HUES64 (cell line): ENCODE results near the gene PGA5. TPM values are rescaled to one million over a fixed set of nuclear protein-coding genes. Genes with fewer than 3 reads are reported as not detected.
"Not testable (repeated sequence)": the region's sequence is repeated elsewhere in the genome, so short reads cannot be mapped to it uniquely, and the experiment has no call there.

Experiments
- H3K27ac ChIP-seq: 2 replicates; pipeline ENCODE4 v1.7.0; 2013; ENCODE audit warnings: low read depth, low read length, inconsistent platforms
- H3K27me3 ChIP-seq: 2 replicates; pipeline ENCODE4 v1.6.1; 2013; ENCODE audit warnings: mild to moderate bottlenecking, low read length; ENCODE audit not compliant: insufficient read depth
- H3K36me3 ChIP-seq: 2 replicates; pipeline ENCODE4 v1.6.1; 2013; ENCODE audit warnings: mild to moderate bottlenecking, low read length; ENCODE audit not compliant: insufficient read depth
- H3K4me1 ChIP-seq: 2 replicates; pipeline ENCODE4 v1.6.1; 2013; ENCODE audit warnings: mild to moderate bottlenecking, low read length, moderate library complexity; ENCODE audit not compliant: insufficient read depth
- H3K4me3 ChIP-seq: 2 replicates; pipeline ENCODE4 v1.5.1; 2013; ENCODE audit warnings: mild to moderate bottlenecking, low read length, moderate library complexity
- H3K9ac ChIP-seq: 2 replicates; pipeline ENCODE4 v1.6.1; 2013; ENCODE audit warnings: mild to moderate bottlenecking, low read depth, low read length
- H3K9me3 ChIP-seq: 2 replicates; pipeline ENCODE4 v1.6.1; 2013; ENCODE audit warnings: low read depth, low read length; ENCODE audit not compliant: insufficient read depth
- WGBS: fragments of 150-250, 120-280 bp; methylation state at CpG from one replicate; pipeline ENCODE4 v1.1.7; 2013; ENCODE audit warnings: missing lambda C conversion rate; 5-methylcytosine and 5-hydroxymethylcytosine counted together
- polyA plus RNA-seq, 2 experiments: library from polyadenylated mRNA; stranded (reverse); fragments of 50-300 nt; gene quantifications; one replicate each; pipeline ENCODE4 v1.2.3, GENCODE V29; 2013

The PGA5 gene
- polyA plus RNA-seq (2013, experiment 1 of 2), result 0.40 TPM
- polyA plus RNA-seq (2013, experiment 2 of 2), result 0.38 TPM

GRCh38 chr11:61240875-61241274 lies at the start of gene PGA5:
PGA5 (plus strand) TSS chr11:61241175; CDS start chr11:61241227, 52 bp downstream.
- no CpG with 5 or more reads among the region's 8 CpGs for WGBS
- not testable (repeated sequence) for H3K4me1 ChIP-seq, H3K9ac ChIP-seq, H3K9me3 ChIP-seq, H3K27ac ChIP-seq, H3K36me3 ChIP-seq, H3K27me3 ChIP-seq, H3K4me3 ChIP-seq

GRCh38 chr11:61193596-61193995 lies 47.4 kb upstream of the PGA5 start:
- H3K9me3 ChIP-seq, result no peaks in the 10 kb centered on the region
- H3K27me3 ChIP-seq, result no peaks in the 10 kb centered on the region
- no peak overlapping the region for H3K4me3 ChIP-seq
- H3K27ac ChIP-seq, result no peak overlapping the region
- WGBS, result 67% methylated on average over 12 of the region's 12 CpGs
- H3K36me3 ChIP-seq, result no peaks in the 10 kb centered on the region
- H3K4me1 ChIP-seq, result no peaks in the 10 kb centered on the region; the same call in 1 of the 2 replicates
- H3K9ac ChIP-seq, result no peak overlapping the region

- WGBS, result 84% methylated on average over 12 of the region's 12 CpGs
- Histone ChIP-seq H3K27me3 (no peaks in the 10 kb centered on the region), H3K9ac (no peak overlapping the region), H3K4me3 (no peak overlapping the region), H3K4me1 (no peaks in the 10 kb centered on the region; the same call in 1 of the 2 replicates), H3K27ac (no peak overlapping the region), H3K9me3 (0 out of 2 replicates have a peak, but pooled peaks cover 3% of the 10 kb centered on the region), H3K36me3 (no peaks in the 10 kb centered on the region)
Measured at GRCh38 chr11:61194169-61194671, 46.8 kb upstream of the PGA5 start.

- Histone ChIP-seq H3K9ac (no peak overlapping the region), H3K36me3 (no peaks in the 10 kb centered on the region), H3K9me3 (0 out of 2 replicates have a peak, but pooled peaks cover 3% of the 10 kb centered on the region), H3K27ac (no peak overlapping the region), H3K27me3 (no peaks in the 10 kb centered on the region), H3K4me3 (no peak overlapping the region), H3K4me1 (no peaks in the 10 kb centered on the region; the same call in 1 of the 2 replicates)
- WGBS, result 89% methylated on average over 7 of the region's 7 CpGs
Measured at GRCh38 chr11:61194981-61195695, 45.8 kb upstream of the PGA5 start.

DNA sequence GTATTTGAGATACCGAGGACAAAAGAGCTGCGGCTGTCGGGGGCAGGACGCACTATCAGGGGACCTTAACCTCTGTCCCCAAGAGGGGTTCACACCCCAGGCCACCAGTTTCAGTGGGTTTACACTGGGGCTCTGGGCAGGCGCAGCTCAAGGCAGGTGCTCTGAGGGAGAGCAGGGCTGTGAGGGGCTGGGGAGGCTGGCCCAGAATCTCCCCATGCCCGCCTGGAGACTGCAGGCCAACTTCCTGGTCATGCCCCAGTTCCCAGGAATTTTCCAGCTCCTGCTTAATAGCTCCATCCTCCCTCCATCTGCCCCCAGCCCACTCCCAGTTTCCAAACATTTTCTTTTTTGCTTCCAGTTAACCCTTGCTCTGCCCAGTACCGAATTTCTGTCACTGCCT lies 45.3 kb upstream of the PGA5 start:
- no peak overlapping the region for H3K27ac ChIP-seq
- H3K9ac ChIP-seq, result no peak overlapping the region
- H3K27me3 ChIP-seq, result no peaks in the 10 kb centered on the region
- no peaks in the 10 kb centered on the region; the same call in 1 of the 2 replicates for H3K4me1 ChIP-seq
- 90% methylated on average over 7 of the region's 7 CpGs for WGBS
- H3K9me3 ChIP-seq, result 0 out of 2 replicates have a peak, but pooled peaks cover 3% of the 10 kb centered on the region
- H3K4me3 ChIP-seq, result no peak overlapping the region
- no peaks in the 10 kb centered on the region for H3K36me3 ChIP-seq

- H3K9ac ChIP-seq, result no peak overlapping the region
- no peaks in the 10 kb centered on the region for H3K27me3 ChIP-seq
- H3K27ac ChIP-seq, result no peak overlapping the region
- no peaks in the 10 kb centered on the region for H3K36me3 ChIP-seq
- H3K9me3 ChIP-seq, result 0 out of 2 replicates have a peak, but pooled peaks cover 3% of the 10 kb centered on the region
- H3K4me1 ChIP-seq, result no peaks in the 10 kb centered on the region; the same call in 1 of the 2 replicates
- no peak overlapping the region for H3K4me3 ChIP-seq
- 89% methylated on average over 6 of the region's 6 CpGs for WGBS
Measured at GRCh38 chr11:61198361-61198760, 42.6 kb upstream of the PGA5 start.

GRCh38 chr11:61198948-61199523 lies 41.9 kb upstream of the PGA5 start:
- WGBS, result 96% methylated on average over 3 of the region's 4 CpGs
- Histone ChIP-seq H3K9ac (no peak overlapping the region), H3K9me3 (0 out of 2 replicates have a peak, but pooled peaks cover 3% of the 10 kb centered on the region), H3K4me3 (no peak overlapping the region), H3K27ac (no peak overlapping the region), H3K36me3 (no peaks in the 10 kb centered on the region), H3K4me1 (no peaks in the 10 kb centered on the region; the same call in 1 of the 2 replicates), H3K27me3 (no peaks in the 10 kb centered on the region)

DNA sequence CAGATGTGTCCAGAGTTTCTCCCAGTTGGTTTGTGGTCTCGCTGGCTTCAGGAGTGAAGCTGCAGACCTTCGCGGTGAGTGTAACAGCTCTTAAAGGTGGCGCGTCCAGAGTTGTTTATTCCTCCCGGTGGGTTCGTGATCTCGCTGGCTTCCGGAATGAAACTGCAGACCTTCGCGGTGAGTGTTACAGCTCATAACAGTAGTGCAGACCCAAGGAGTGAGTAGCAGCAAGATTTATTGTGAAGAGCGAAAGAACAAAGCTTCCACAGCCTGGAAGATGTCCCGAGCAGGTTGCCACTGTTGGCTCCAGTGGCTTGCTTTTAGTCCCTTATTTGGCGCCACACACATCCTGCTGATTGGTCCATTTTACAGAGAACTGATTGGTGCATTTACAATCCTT lies 39.5 kb upstream of the PGA5 start:
- H3K9ac ChIP-seq, result no peak overlapping the region
- H3K27me3 ChIP-seq, result no peaks in the 10 kb centered on the region
- WGBS, result 96% methylated on average over 14 of the region's 14 CpGs
- no peak overlapping the region for H3K27ac ChIP-seq
- H3K36me3 ChIP-seq, result no peaks in the 10 kb centered on the region
- H3K4me1 ChIP-seq, result no peaks in the 10 kb centered on the region
- H3K4me3 ChIP-seq, result no peak overlapping the region
- 0 out of 2 replicates have a peak, but pooled peaks cover 3% of the 10 kb centered on the region for H3K9me3 ChIP-seq

DNA sequence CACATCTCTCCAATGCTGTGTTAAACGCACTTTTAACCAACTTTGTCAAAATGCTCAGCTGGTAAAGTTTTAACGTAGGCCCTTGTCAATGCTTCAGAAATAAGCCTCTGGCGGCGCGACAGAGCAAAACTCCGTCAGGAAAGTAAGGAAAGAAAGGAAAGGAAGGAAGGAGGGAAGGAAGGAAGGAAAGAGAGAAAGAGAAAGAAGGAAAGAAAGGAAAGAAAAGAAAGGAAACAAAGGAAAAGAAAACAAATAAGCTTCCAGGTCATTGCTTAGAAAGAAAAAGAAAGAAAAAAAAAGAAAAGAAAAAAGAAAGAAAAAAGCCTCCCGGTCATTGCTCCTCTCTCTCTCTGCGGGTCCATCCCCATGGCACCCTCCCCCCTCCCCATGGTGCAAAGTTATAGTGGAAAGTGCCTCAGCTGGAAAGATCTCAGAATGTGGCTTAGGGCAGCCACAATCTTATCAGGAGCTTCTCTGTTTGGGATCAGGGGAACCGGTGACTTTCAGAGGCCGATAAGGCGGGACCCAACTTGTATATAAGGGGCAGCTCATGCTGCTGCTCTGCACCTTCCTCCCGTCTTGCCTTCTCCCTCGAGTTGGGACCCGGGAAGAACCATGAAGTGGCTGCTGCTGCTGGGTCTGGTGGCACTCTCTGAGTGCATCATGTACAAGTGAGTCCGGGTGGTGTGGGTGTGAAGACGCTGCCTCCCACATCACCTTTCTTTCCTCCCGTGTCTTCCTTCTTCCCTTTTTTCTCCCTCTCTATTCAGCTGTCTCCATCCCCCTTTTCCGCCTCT lies 37.8 kb upstream of the PGA5 start, which contains the start of gene PGA3:
TSS of gene PGA3 (plus strand) at position 566 of the 797 bp plus-strand sequence. CDS start at position 616, 50 bp downstream.
- H3K9ac ChIP-seq, H3K4me3 ChIP-seq, H3K27me3 ChIP-seq, H3K36me3 ChIP-seq, H3K27ac ChIP-seq, H3K9me3 ChIP-seq, H3K4me1 ChIP-seq: not testable (repeated sequence)
- 74% methylated on average over 13 of the region's 18 CpGs for WGBS

DNA sequence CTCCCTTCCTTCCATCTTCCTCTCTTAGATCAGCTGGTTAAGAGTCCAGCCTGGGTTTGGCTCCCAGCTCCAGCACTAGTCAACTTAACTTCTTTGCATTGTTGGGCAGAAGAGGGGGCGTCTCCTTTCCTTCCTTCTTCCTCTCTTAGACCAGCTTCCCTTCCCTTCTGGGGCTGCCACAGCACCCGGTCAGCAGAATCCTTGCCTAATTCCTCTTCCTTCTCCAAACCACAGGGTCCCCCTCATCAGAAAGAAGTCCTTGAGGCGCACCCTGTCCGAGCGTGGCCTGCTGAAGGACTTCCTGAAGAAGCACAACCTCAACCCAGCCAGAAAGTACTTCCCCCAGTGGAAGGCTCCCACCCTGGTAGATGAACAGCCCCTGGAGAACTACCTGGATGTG lies 37.1 kb upstream of the PGA5 start:
- H3K27ac ChIP-seq, H3K9ac ChIP-seq, H3K36me3 ChIP-seq, H3K9me3 ChIP-seq, H3K27me3 ChIP-seq, H3K4me3 ChIP-seq, H3K4me1 ChIP-seq: not testable (repeated sequence)
- no CpG with 5 or more reads among the region's 5 CpGs for WGBS
